Naive thymus-derived CD4-positive, alpha-beta T cell (primary cell): ENCODE measurements around the gene RPS3A. TPM values are rescaled to one million over a fixed set of nuclear protein-coding genes. Genes with fewer than 3 reads are reported as not detected.

Experiments
- ATAC-seq: fragments of 150-1000 bp; cut with Tn5 transposase; 2 replicates; pipeline ENCODE4 v1.10.0; 2021; ENCODE audit warnings: mild to moderate bottlenecking, moderate library complexity
- CTCF ChIA-PET: fragments of 350-600 bp; sonication (Branson Sonifier 250); formaldehyde crosslinking; loops from one replicate; lab custom pipeline; 2021; ENCODE audit warnings: antibody characterized with exemption; lab: Charles Lee
- POLR2A ChIA-PET: fragments of 350-600 bp; sonication (Branson Sonifier 250); formaldehyde crosslinking; loops from one replicate; lab custom pipeline; 2021; ENCODE audit warnings: antibody characterized with exemption, inconsistent platforms; lab: Charles Lee
- DNase-seq, 9 donors: peaks; one replicate each; pipeline versions ENCODE4 v3.0.0 to v3.0.0-alpha.2; 2020 to 2022; ENCODE audit warnings: mixed read lengths in 1 of 9
- H3K27ac ChIP-seq: one replicate; pipeline ENCODE4 v1.7.0; 2013; ENCODE audit warnings: mild to moderate bottlenecking, low read depth, low read length, moderate library complexity
- H3K27me3 ChIP-seq, 2 donors: one replicate each; pipeline ENCODE4 v1.7.0; 2013; ENCODE audit warnings: low read length in 2 of 2, mild to moderate bottlenecking in 2 of 2, moderate library complexity in 2 of 2; ENCODE audit not compliant: control insufficient read depth in 2 of 2, insufficient read depth in 2 of 2
- H3K36me3 ChIP-seq, 3 experiments: 1 replicate in 2 of 3; 2 replicates in 1 of 3; pipeline ENCODE4 v1.7.0; 2013; ENCODE audit warnings: low read length in 3 of 3, mild to moderate bottlenecking in 3 of 3, moderate library complexity in 1 of 3; ENCODE audit not compliant: insufficient read depth in 3 of 3, control insufficient read depth in 2 of 3
- H3K4me1 ChIP-seq, 2 donors: one replicate each; pipeline ENCODE4 v1.7.0; 2013; ENCODE audit warnings: low read length in 2 of 2, mild to moderate bottlenecking in 2 of 2, moderate library complexity in 1 of 2; ENCODE audit not compliant: control insufficient read depth in 2 of 2, insufficient read depth in 2 of 2
- H3K4me3 ChIP-seq: 2 replicates; pipeline ENCODE4 v1.7.0; 2013; ENCODE audit warnings: mild to moderate bottlenecking, low read length
- H3K9me3 ChIP-seq, 3 experiments: 1 replicate in 2 of 3; 2 replicates in 1 of 3; pipeline ENCODE4 v1.7.0; 2013; ENCODE audit warnings: low read length in 3 of 3; ENCODE audit not compliant: control insufficient read depth in 2 of 3
- H3K27ac Mint-ChIP-seq, 9 donors: one replicate each; pipeline ENCODE4 v1.8.0; 2020 to 2022; ENCODE audit warnings: mixed read lengths in 9 of 9, mild to moderate bottlenecking in 8 of 9, moderate library complexity in 5 of 9, inconsistent platforms in 2 of 9
- H3K27me3 Mint-ChIP-seq, 5 donors: one replicate each; pipeline ENCODE4 v1.8.0; 2021 to 2022; ENCODE audit warnings: mixed read lengths in 5 of 5, mild to moderate bottlenecking in 1 of 5
- H3K36me3 Mint-ChIP-seq, 5 donors: one replicate each; pipeline ENCODE4 v1.8.0; 2020 to 2022; ENCODE audit warnings: mixed read lengths in 5 of 5, mild to moderate bottlenecking in 3 of 5, inconsistent platforms in 1 of 5
- H3K4me1 Mint-ChIP-seq, 7 donors: one replicate each; pipeline ENCODE4 v1.8.0; 2020 to 2022; ENCODE audit warnings: mixed read lengths in 7 of 7, mild to moderate bottlenecking in 3 of 7, inconsistent platforms in 1 of 7
- H3K4me3 Mint-ChIP-seq, 10 donors: one replicate each; pipeline ENCODE4 v1.8.0; 2020 to 2022; ENCODE audit warnings: mild to moderate bottlenecking in 10 of 10, mixed read lengths in 10 of 10, moderate library complexity in 6 of 10, inconsistent platforms in 2 of 10
- H3K9me3 Mint-ChIP-seq, 11 donors: one replicate each; pipeline ENCODE4 v1.8.0; 2020 to 2022; ENCODE audit warnings: mixed read lengths in 11 of 11, mild to moderate bottlenecking in 4 of 11, inconsistent platforms in 1 of 11, moderate library complexity in 1 of 11
- intact Hi-C, 2 donors: fragments of 100-400 bp; cut with micrococcal nuclease; formaldehyde crosslinking; loops; one replicate each; pipeline ENCODE4 v1.15.1; 2023
- polyA plus RNA-seq, 2 donors: library from polyadenylated mRNA; unstranded; fragments of 300-500 nt; fragmentation: Illumina TruSeq; gene quantifications; one replicate each; pipeline ENCODE4 v1.2.3, GENCODE V29; 2021
- total RNA-seq, 6 experiments: library from RNA in 5 of 6; stranded (reverse) in 5 of 6; gene quantifications; 1 replicate in 5 of 6; 2 replicates in 1 of 6; pipeline ENCODE4 v1.2.3 and lab custom pipeline; 2021 to 2026

The RPS3A gene
- total and polyA plus RNA-seq, 7 experiments from 2014 or later = 1,723 to 6,596 (median 4,368) TPM

DNA sequence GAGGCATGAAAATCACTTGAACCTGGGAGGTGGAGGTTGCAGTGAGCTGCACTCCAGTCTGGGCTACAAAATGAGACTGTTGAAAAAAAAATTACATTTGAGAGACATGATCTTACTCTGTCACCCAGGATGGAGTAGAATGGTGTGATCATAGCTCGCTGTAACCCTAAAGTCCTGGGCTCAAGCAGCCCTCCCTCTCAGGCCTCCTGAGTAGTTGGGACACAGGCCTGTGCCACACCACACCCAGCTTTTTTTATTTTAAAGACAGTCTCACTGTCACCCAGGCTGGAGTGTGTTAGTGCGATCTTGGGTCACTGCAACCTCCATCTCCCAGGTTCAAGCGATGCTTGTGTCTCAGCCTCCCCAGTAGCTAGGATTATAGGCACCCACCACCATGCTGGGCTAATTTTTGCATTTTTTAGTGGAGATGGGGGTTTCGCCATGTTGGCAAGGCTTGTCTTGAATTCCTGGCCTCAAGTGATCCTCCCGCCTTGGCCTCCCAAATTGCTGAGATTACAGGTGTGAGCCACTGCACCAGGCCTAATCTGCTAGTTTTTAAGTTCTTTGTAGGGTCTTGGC, 6.1 kb downstream of the RPS3A start:
- no peak overlapping the region for H3K4me3 Mint-ChIP-seq
- peaks cover 7 to 66% (median 37%) of the 10 kb centered on the region in 3 experiments for H3K36me3 ChIP-seq
- peaks cover 20 to 32% (median 28%) of the 10 kb centered on the region in 7 donors for H3K4me1 Mint-ChIP-seq
- H3K27ac Mint-ChIP-seq = peak overlapping the region in 5 of 9 donors; percentile 12 to 80 (median 46)
- no peaks in the 10 kb centered on the region for H3K27me3 Mint-ChIP-seq
- no peak overlapping the region for H3K27ac ChIP-seq
- ATAC-seq = peak; percentile 26
- peaks cover 4 to 42% (median 30%) of the 10 kb centered on the region in 5 donors for H3K36me3 Mint-ChIP-seq
- ChIA-PET CTCF (interaction anchor here (0.6 kb wide), 1 partner anchor 59 kb away, joined by 4 read pairs; no protein-coding TSS in a partner anchor), POLR2A (no interaction called here)
- peaks cover 12 to 18% of the 10 kb centered on the region in 2 donors for H3K4me1 ChIP-seq
- H3K9me3 Mint-ChIP-seq = no peaks in the 10 kb centered on the region
- H3K4me3 ChIP-seq = no peak overlapping the region
- intact Hi-C loops = loop anchor here in 1 of 2 donors (10.0 kb wide), 1 partner anchor 909 kb away; no protein-coding TSS in a partner anchor
- no peaks in the 10 kb centered on the region for H3K9me3 ChIP-seq
- no peak for DNase-seq
- no peaks in the 10 kb centered on the region for H3K27me3 ChIP-seq

- Histone ChIP-seq H3K9me3 (no peaks in the 10 kb centered on the region), H3K27me3 (no peaks in the 10 kb centered on the region), H3K4me3 (no peak overlapping the region), H3K36me3 (peaks cover 0 to 63% (median 30%) of the 10 kb centered on the region in 3 experiments), H3K4me1 (peaks cover 0 to 4% of the 10 kb centered on the region in 2 donors), H3K27ac (no peak overlapping the region)
- Mint-ChIP-seq H3K9me3 (no peaks in the 10 kb centered on the region), H3K27ac (peak overlapping the region in 3 of 9 donors; percentile 8 to 55 (median 22)), H3K4me3 (no peak overlapping the region), H3K27me3 (no peaks in the 10 kb centered on the region), H3K36me3 (peaks cover 0 to 31% (median 20%) of the 10 kb centered on the region in 5 donors), H3K4me1 (peaks cover 8 to 21% (median 15%) of the 10 kb centered on the region in 7 donors)
- POLR2A ChIA-PET = no interaction called here
- DNase-seq (no peak), ATAC-seq (no peak)
- CTCF ChIA-PET = no interaction called here
- intact Hi-C loops = loop anchor here in 1 of 2 donors (10.0 kb wide), 1 partner anchor 908 kb away; no protein-coding TSS in a partner anchor
These were observed 7.6 kb downstream of the RPS3A start for GRCh38 chr4:151107063-151107462.

GRCh38 chr4:151110236-151110635, 10.8 kb downstream of the RPS3A start:
- H3K27me3 Mint-ChIP-seq = no peaks in the 10 kb centered on the region
- CTCF ChIA-PET = interaction anchor here (1.1 kb wide), 1 partner anchor 10 kb away, joined by 4 read pairs; no protein-coding TSS in a partner anchor
- Histone ChIP-seq H3K4me1 (no peaks in the 10 kb centered on the region), H3K36me3 (peaks cover 0 to 37% (median 9%) of the 10 kb centered on the region in 3 experiments), H3K9me3 (no peaks in the 10 kb centered on the region), H3K4me3 (no peak overlapping the region), H3K27ac (no peak overlapping the region), H3K27me3 (no peaks in the 10 kb centered on the region)
- POLR2A ChIA-PET = interaction anchor here (0.6 to 0.8 kb wide), 2 partner anchors 10 to 14 kb away, joined by 3 to 4 read pairs; no protein-coding TSS in a partner anchor
- intact Hi-C loops = loop anchor here in 1 of 2 donors (10.0 kb wide), 1 partner anchor 1275 kb away; no protein-coding TSS in a partner anchor
- DNase-seq (no peak), ATAC-seq (no peak)
- no peak overlapping the region for H3K4me3 Mint-ChIP-seq
- no peak overlapping the region for H3K27ac Mint-ChIP-seq
- H3K36me3 Mint-ChIP-seq = peaks cover 0 to 16% (median 14%) of the 10 kb centered on the region in 5 donors
- peaks cover 0 to 13% (median 3%) of the 10 kb centered on the region in 7 donors for H3K4me1 Mint-ChIP-seq
- no peaks in the 10 kb centered on the region for H3K9me3 Mint-ChIP-seq

DNA sequence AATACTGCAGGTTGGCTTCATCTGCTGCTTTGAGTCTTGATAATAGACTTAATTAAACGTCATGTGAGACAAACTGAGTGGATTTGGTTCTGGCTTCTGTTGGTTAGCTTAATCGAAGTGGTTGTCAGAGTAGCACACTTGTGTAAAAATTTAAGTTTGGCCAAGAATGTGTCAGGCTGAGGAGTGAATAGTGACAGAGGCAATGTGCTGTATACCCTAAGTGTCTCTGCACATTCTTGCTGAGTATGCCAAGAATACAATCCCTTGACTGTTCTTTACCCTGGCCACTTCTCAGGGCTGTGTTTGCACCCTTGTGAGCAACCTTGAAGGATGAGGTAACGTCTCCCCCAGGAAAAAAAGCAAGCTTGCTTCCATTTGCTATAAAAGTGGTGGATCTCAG, 14.9 kb downstream of the RPS3A start:
- H3K36me3 ChIP-seq = peaks cover 0 to 6% (median 4%) of the 10 kb centered on the region in 3 experiments
- H3K4me3 Mint-ChIP-seq = no peak overlapping the region
- ATAC-seq (no peak), DNase-seq (no peak)
- POLR2A ChIA-PET = no interaction called here
- H3K4me3 ChIP-seq = no peak overlapping the region
- intact Hi-C loops = loop anchor here in 1 of 2 donors (10.0 kb wide), 1 partner anchor 1270 kb away; no protein-coding TSS in a partner anchor
- H3K4me1 ChIP-seq = no peaks in the 10 kb centered on the region
- no peaks in the 10 kb centered on the region for H3K9me3 Mint-ChIP-seq
- no peaks in the 10 kb centered on the region for H3K27me3 Mint-ChIP-seq
- CTCF ChIA-PET = no interaction called here
- H3K4me1 Mint-ChIP-seq = peaks cover 0 to 5% (median 4%) of the 10 kb centered on the region in 7 donors
- no peaks in the 10 kb centered on the region for H3K9me3 ChIP-seq
- H3K27ac ChIP-seq = no peak overlapping the region
- no peaks in the 10 kb centered on the region for H3K27me3 ChIP-seq
- no peak overlapping the region for H3K27ac Mint-ChIP-seq
- H3K36me3 Mint-ChIP-seq = peaks cover 0 to 2% (median 0%) of the 10 kb centered on the region in 5 donors

GRCh38 chr4:151114986-151115385, 15.6 kb downstream of the RPS3A start:
- ChIA-PET POLR2A (no interaction called here), CTCF (no interaction called here)
- Histone ChIP-seq H3K27ac (no peak overlapping the region), H3K27me3 (no peaks in the 10 kb centered on the region), H3K9me3 (no peaks in the 10 kb centered on the region), H3K4me1 (no peaks in the 10 kb centered on the region), H3K4me3 (no peak overlapping the region), H3K36me3 (peaks cover 0 to 6% (median 4%) of the 10 kb centered on the region in 3 experiments)
- intact Hi-C loops = loop anchor here (5.0 to 10.0 kb wide), 2 partner anchors 647 to 1270 kb away; partner anchors contain the start of gene GATB (in 1 of the 2)
- H3K27ac Mint-ChIP-seq = no peak overlapping the region
- DNase-seq (no peak), ATAC-seq (no peak)
- no peak overlapping the region for H3K4me3 Mint-ChIP-seq
- H3K4me1 Mint-ChIP-seq = peaks cover 0 to 5% (median 4%) of the 10 kb centered on the region in 7 donors
- no peaks in the 10 kb centered on the region for H3K9me3 Mint-ChIP-seq
- H3K27me3 Mint-ChIP-seq = no peaks in the 10 kb centered on the region
- H3K36me3 Mint-ChIP-seq = peaks cover 0 to 2% (median 0%) of the 10 kb centered on the region in 5 donors

GRCh38 chr4:151117371-151117962, 18.0 kb downstream of the RPS3A start:
- H3K27me3 ChIP-seq = no peaks in the 10 kb centered on the region
- H3K27ac Mint-ChIP-seq = peak overlapping the region in 1 of 9 donors; percentile 59
- no peak overlapping the region for H3K27ac ChIP-seq
- no peak overlapping the region for H3K4me3 ChIP-seq
- DNase-seq (peak in 8 of 9 donors; percentile 22 to 63 (median 54)), ATAC-seq (peak; percentile 86)
- no peaks in the 10 kb centered on the region for H3K27me3 Mint-ChIP-seq
- H3K36me3 ChIP-seq = peaks cover 0 to 4% (median 0%) of the 10 kb centered on the region in 3 experiments
- H3K4me1 ChIP-seq = no peaks in the 10 kb centered on the region
- CTCF ChIA-PET = interaction anchor here (0.5 to 1.5 kb wide), 5 partner anchors 28 to 1711 kb away, joined by 3 to 4 read pairs (median 3); no protein-coding TSS in a partner anchor
- no peaks in the 10 kb centered on the region for H3K9me3 ChIP-seq
- POLR2A ChIA-PET = interaction anchor here (0.9 kb wide), 1 partner anchor 17 kb away, joined by 5 read pairs; no protein-coding TSS in a partner anchor
- intact Hi-C loops = loop anchor here (1.0 to 10.0 kb wide), 9 partner anchors 245 to 1968 kb away; partner anchors contain the start of gene GATB (in 1 of the 2)
- peaks cover 0 to 3% (median 0%) of the 10 kb centered on the region in 11 donors for H3K9me3 Mint-ChIP-seq
- H3K36me3 Mint-ChIP-seq = peaks cover 0 to 5% (median 0%) of the 10 kb centered on the region in 5 donors
- no peak overlapping the region for H3K4me3 Mint-ChIP-seq
- peaks cover 0 to 8% (median 6%) of the 10 kb centered on the region in 7 donors for H3K4me1 Mint-ChIP-seq
